GM18867 (cell line): ENCODE measurements around the gene SNTG2.

Source experiments
- ATAC-seq: cut with Tn5 transposase; IDR thresholded peaks from one replicate; pipeline ENCODE4 v1.9.1; 2021; ENCODE audit warnings: mild to moderate bottlenecking, moderate library complexity; ENCODE audit not compliant: unreplicated experiment

Gene SNTG2

GRCh38 chr2:1169291-1169949 lies 218.8 kb downstream of the SNTG2 start:
- no peak for ATAC-seq

DNA sequence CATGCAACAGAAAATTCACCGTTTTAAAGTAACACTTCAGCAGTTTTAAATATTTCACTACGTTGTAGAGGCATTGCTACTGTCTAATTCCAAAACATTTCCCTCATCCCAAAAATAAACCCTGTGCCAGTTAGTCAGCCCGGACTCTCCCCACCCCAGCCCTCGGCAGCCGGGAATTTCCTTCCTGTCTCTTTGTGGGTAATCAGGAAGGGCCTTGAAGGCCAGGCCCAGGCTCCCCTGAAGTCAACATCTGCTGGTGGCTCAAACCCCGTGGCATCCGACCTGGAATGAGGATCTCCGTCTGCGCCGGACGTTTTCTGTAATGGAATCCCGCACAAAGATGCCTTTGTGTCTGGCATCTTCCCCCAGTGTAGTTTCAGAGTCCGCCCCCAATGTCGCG lies 219.6 kb downstream of the SNTG2 start:
- no peak for ATAC-seq

GRCh38 chr2:1170711-1171110 lies 220.1 kb downstream of the SNTG2 start:
- no peak for ATAC-seq

DNA sequence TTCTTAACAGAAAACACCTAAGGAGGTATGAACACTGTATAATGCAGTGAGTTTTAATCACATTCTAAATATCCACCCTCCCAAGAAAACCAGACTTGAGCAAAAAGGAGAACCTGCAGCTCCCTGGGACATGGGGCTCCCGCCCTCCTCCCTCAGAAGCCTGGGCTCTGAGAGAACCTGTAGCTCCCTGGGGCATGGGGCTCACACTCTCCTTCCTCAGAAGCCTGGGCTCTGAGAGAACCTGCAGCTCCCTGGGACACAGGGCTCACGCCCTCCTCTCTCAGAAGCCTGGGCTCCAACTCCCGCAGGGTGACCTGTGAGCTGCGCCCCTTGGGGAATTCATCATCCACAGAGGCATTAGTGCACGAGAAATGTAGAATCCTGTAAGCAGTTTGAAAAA lies 222.9 kb downstream of the SNTG2 start:
- ATAC-seq: no peak

DNA sequence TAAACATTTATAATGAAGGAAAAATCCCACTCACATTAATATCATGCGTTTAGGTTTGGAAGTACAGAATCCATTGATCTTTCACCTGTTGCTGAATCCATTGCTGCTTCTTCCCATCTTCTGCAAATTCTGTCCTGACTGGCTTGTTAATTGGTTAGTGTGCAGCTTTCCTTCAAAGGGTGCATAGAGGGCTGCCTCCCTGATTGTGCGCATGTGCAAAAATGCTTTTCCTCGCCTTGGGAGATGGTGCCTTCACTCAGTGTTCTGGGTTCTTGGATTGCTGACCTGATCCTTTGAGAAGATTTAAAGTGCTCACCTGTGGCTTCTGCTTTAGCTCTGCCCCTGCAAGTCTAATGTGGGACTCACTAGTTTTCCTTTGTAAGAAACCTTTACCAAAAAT lies 231.2 kb downstream of the SNTG2 start:
- ATAC-seq: no peak

GRCh38 chr2:1183300-1183699 lies 232.7 kb downstream of the SNTG2 start:
- ATAC-seq: no peak

- no peak for ATAC-seq
Measured at GRCh38 chr2:1186421-1186820, 235.8 kb downstream of the SNTG2 start.

GRCh38 chr2:1187189-1187588 lies 236.5 kb downstream of the SNTG2 start:
- no peak for ATAC-seq

GRCh38 chr2:1192121-1192520 lies 241.5 kb downstream of the SNTG2 start:
- ATAC-seq: no peak

GRCh38 chr2:1193801-1194200 lies 243.2 kb downstream of the SNTG2 start:
- ATAC-seq: no peak

DNA sequence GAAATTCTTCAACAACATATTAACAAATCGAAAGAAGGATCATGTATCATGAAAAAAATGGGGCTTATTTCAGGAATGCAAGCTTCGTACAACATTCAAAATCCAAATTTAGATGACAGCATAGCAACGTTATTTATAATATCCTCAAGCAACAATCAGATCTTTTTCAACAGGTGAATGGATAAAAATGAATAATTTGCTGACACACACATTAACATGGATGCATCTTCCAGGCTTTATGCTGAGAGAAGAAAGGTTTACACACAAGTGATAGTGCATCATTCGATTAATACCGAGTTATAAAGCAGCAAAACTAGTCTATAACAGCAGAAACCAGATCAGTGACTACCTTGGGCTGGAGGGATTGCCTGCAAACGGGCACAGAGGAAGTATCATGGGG lies 253.1 kb downstream of the SNTG2 start:
- ATAC-seq: no peak

GRCh38 chr2:1205853-1206252 lies 255.2 kb downstream of the SNTG2 start:
- ATAC-seq: no peak

- no peak for ATAC-seq
Measured at GRCh38 chr2:1207962-1208510, 257.4 kb downstream of the SNTG2 start.

GRCh38 chr2:1208522-1208921 lies 257.9 kb downstream of the SNTG2 start:
- ATAC-seq: no peak

- no peak for ATAC-seq
Measured at GRCh38 chr2:1209246-1209645, 258.6 kb downstream of the SNTG2 start.

DNA sequence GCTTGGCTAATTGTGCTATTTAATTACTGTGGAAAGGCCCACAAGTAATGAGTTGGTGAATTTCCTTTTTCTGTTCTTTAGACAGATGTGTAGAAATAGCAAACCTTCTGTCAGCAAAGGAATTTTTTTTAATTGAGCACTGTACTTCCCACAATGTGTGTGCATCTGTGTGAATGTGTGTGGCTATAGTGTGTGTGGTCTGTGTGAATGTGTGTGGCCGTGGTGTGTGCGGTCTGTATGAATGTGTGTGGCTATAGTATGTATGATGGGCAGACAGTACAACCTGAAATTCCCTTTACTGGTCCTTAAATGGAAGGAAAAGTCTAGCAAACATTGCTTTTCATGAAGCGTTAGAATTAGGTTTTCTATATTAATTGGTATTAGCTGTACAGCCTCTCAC lies 259.1 kb downstream of the SNTG2 start:
- no peak for ATAC-seq

DNA sequence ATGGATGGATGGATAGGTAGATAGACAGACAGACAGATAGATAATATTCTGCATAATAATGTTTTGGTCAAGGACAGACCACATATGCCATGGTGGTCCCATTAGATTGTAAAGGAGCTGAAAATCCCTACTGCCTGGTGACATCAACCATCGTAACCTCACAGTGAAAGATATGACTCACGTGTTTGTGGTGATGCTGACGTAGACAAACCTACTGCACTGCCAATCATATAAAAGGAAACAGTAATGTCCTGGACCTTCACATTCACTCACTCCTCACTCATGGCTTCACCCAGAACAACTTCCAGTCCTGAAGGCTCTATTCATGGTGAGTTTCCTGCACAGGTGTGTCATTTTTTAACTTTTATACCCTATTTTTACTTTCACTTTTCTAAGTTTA lies 259.7 kb downstream of the SNTG2 start:
- ATAC-seq: no peak

DNA sequence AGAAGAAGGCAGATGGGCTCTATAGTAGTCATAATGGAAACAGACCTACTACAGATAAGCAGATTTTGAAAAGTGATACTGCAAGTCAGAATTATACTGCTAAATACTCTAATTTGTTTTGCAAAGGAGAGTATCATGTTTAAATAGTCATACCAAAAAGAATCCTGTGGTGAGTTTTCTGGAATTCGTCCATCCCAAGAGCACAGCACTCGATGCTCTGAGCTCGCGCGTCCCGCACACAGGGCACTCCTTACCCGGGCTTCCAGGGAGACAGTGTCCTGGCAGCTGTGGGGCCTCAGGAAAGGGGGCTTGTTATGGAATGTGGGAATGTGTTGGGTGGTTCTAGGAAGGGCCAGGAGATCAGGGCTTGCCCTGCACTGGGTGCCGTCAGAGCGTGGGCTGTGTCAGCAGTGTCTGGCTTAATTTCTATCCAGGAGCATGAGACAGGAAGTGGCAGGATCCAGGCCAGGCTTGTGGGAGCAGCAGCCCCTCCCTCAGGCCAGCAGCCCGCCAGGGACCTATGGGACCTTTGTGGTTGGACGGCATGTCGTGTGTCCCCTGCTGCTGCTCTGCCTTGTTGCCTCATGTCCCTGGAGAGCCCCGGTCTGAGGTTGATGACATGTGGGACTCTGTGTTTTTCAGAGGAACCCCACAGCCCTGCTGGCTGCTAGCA lies 269.4 kb downstream of the SNTG2 start:
- no peak for ATAC-seq

GRCh38 chr2:1222056-1222455 lies 271.4 kb downstream of the SNTG2 start:
- no peak for ATAC-seq

DNA sequence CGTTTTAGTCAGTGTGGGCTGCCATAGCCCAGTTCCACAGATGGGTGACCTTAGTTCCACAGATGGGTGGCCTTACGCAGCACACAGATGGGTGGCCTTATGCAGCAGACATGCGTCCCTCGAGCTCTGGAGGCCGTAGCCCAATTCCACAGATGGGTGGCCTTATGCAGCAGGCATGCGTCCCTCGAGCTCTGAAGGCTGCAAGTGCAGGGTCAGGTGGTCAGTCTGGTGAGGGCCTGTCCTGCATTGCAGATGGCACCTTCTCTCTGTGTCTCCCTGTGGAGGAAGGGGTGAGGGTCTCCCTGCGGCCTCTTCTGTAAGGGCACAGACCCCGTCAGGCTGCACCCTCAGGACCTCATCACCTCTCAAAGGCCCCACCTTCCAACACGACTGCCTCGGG lies 273.1 kb downstream of the SNTG2 start:
- no peak for ATAC-seq

DNA sequence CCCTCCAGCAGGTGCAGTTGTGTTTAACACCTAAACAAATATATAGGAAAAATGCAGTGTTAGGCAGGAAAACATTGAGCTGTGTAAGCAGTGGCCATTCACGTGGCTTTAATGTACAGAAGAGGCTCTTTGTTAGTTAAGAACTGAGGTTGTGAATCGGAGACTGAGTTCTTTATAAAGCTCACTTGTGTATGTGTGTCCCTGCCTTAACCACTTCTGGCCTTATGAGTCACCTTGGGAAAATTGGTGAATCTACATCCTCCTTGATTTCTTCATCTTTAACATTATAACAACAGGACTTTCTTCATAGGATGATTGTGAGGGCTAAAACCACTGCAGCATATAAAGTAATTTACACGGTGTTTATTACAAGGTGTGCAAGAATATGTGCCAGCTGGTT lies 274.3 kb downstream of the SNTG2 start:
- no peak for ATAC-seq

- ATAC-seq: no peak
Measured at GRCh38 chr2:1226766-1227165, 276.1 kb downstream of the SNTG2 start.
